Renal cortical epithelial cell (primary cell): ENCODE measurements around the gene DACT3. TPM values are rescaled to one million over a fixed set of nuclear protein-coding genes. Genes with fewer than 3 reads are reported as not detected.

Experiments
- DNase-seq: peaks from one replicate; pipeline ENCODE4 v3.0.0-alpha.2; 2011; ENCODE audit warnings: low read depth
- total RNA-seq: library from RNA; depleted of rRNA; stranded (reverse); fragments of >200 nt; gene quantifications from 2 replicates; pipeline ENCODE4 v1.2.3, GENCODE V29; 2014

DACT3 gene
- total RNA-seq, 1 donor from 2014 or later, result not detected

GRCh38 chr19:46598372-46598917 lies 62.5 kb downstream of the DACT3 start:
- DNase-seq, result no peak

Other genes with a start within 250 kb of the DACT3 start
- 14.1 and 30.7 TPM in 2 replicates for gene CCDC8, start 247.6 kb downstream of the DACT3 start, total RNA-seq
- not detected in 2 replicates for gene PNMA8C, start 232.2 kb downstream of the DACT3 start, total RNA-seq
- gene PNMA8A, start 189.6 kb downstream of the DACT3 start, total RNA-seq, result 1.2 and 15.4 TPM in 2 replicates
- 0.35 and 0.85 TPM in 2 replicates for gene PNMA8B, start 165.3 kb downstream of the DACT3 start, total RNA-seq
- 181 and 302 TPM in 2 replicates for gene CALM3, start 59.9 kb downstream of the DACT3 start, total RNA-seq
- gene PTGIR, start 36.1 kb downstream of the DACT3 start, total RNA-seq, result not detected in 2 replicates
- not detected in 2 replicates for gene GNG8, start 25.0 kb downstream of the DACT3 start, total RNA-seq
- gene PRKD2, start 55.9 kb upstream of the DACT3 start, total RNA-seq, result 25.2 and 61.1 TPM in 2 replicates
- gene FKRP, start 84.9 kb upstream of the DACT3 start, total RNA-seq, result 19.4 and 22.4 TPM in 2 replicates
- gene STRN4, start 85.3 kb upstream of the DACT3 start, total RNA-seq, result 47.4 and 91.6 TPM in 2 replicates
- gene SLC1A5, start 127.4 kb upstream of the DACT3 start, total RNA-seq, result 75.0 and 92.7 TPM in 2 replicates
- 117 and 122 TPM in 2 replicates for gene AP2S1, start 189.7 kb upstream of the DACT3 start, total RNA-seq
- gene ARHGAP35, start 199.8 kb upstream of the DACT3 start, total RNA-seq, result 19.6 and 104 TPM in 2 replicates